ENCODE measurements around the gene TMEM207.

The TMEM207 gene

GRCh38 chr3:190448256-190448655 lies 1.4 kb downstream of the TMEM207 start:
- TF ChIP-seq, protein P1, sequence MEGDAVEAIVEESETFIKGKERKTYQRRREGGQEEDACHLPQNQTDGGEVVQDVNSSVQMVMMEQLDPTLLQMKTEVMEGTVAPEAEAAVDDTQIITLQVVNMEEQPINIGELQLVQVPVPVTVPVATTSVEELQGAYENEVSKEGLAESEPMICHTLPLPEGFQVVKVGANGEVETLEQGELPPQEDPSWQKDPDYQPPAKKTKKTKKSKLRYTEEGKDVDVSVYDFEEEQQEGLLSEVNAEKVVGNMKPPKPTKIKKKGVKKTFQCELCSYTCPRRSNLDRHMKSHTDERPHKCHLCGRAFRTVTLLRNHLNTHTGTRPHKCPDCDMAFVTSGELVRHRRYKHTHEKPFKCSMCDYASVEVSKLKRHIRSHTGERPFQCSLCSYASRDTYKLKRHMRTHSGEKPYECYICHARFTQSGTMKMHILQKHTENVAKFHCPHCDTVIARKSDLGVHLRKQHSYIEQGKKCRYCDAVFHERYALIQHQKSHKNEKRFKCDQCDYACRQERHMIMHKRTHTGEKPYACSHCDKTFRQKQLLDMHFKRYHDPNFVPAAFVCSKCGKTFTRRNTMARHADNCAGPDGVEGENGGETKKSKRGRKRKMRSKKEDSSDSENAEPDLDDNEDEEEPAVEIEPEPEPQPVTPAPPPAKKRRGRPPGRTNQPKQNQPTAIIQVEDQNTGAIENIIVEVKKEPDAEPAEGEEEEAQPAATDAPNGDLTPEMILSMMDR (conservative IDR thresholded peaks at IDR 0.05; ENCODE audit: low read depth): no peak
- CTCF ChIA-PET: no interaction called here
- POLR2A ChIA-PET (ENCODE audit: low non-redundant PET): no interaction called here
- DNase-seq (ENCODE audit: low spot score): no peak
- no peak overlapping the region for H3K27ac ChIP-seq

- TF ChIP-seq, protein P1 (conservative IDR thresholded peaks at IDR 0.05; ENCODE audit: low read depth): no peak
- no peak for DNase-seq (ENCODE audit: low spot score)
- H3K27ac ChIP-seq: no peak overlapping the region
- ChIA-PET POLR2A (ENCODE audit: low non-redundant PET) (no interaction called here), CTCF (no interaction called here)
These were observed 3.0 kb downstream of the TMEM207 start for GRCh38 chr3:190446573-190447279.

DNA sequence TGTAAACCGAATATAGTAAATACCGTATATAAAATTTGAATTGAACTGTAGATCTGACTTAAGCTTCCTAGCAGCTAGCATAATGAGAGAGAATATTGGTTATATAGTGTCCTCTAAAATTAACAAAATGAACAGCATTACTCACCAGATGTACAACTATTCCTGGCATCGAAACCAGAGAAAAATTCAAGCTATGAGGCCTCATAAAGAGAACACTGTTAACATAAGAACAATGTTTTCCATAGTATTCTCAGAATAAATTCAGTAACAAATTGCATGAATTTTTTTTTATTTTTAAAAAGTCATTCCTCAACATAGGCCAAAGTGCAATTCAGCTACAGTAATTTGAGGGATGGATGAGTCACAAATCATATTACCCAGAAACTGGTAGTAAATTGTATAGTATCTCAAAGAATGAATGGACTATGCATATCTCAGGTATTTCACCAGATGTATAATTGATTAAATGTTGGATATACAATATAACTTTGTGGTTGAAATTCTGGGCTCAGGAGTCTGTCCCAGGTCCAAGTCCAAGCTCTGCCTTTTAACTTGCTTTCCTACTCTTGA lies 5.0 kb downstream of the TMEM207 start:
- POLR2A ChIA-PET (ENCODE audit: low non-redundant PET): no interaction called here
- no peak overlapping the region for H3K27ac ChIP-seq
- TF ChIP-seq, protein P1 (conservative IDR thresholded peaks at IDR 0.05; ENCODE audit: low read depth): no peak
- CTCF ChIA-PET: interaction anchor here (0.6 to 1.0 kb wide), 3 partner anchors 60 to 245 kb away, joined by 3 read pairs; no protein-coding TSS in a partner anchor
- no peak for DNase-seq (ENCODE audit: low spot score)

- CTCF ChIA-PET: interaction anchor here (0.9 kb wide), 1 partner anchor 59 kb away, joined by 3 read pairs; no protein-coding TSS in a partner anchor
- H3K27ac ChIP-seq: no peak overlapping the region
- no peak for DNase-seq (ENCODE audit: low spot score)
- POLR2A ChIA-PET (ENCODE audit: low non-redundant PET): no interaction called here
- TF ChIP-seq, protein P1 (conservative IDR thresholded peaks at IDR 0.05; ENCODE audit: low read depth): no peak
These were observed 5.7 kb downstream of the TMEM207 start for GRCh38 chr3:190444006-190444405.

- no peak overlapping the region for H3K27ac ChIP-seq
- TF ChIP-seq, protein P1 (conservative IDR thresholded peaks at IDR 0.05; ENCODE audit: low read depth): peak; percentile 52
- CTCF ChIA-PET: interaction anchor here (0.6 to 1.3 kb wide), 11 partner anchors 14 to 1982 kb away, joined by 3 to 5 read pairs (median 4); no protein-coding TSS in a partner anchor
- no peak for DNase-seq (ENCODE audit: low spot score)
- POLR2A ChIA-PET (ENCODE audit: low non-redundant PET): no interaction called here
These were observed 6.4 kb downstream of the TMEM207 start for GRCh38 chr3:190443257-190443656.

DNA sequence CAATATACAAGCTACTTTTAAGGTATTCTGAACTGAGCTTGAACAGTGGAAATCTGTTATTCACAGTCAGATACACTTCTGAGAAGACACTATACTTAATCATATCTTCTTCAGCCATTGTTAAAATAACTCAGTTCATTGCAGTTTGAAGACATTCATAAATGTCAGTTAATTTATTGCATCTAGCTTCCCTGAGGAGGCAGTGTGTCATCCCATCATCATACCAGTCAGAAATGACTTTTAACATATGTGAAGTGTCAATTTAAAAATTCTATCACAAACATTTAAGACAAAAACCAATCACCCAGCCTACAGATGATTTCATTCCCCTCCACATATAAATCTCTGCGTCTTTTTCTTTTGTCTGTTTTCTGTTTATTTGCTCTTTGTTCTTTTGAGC lies 7.5 kb downstream of the TMEM207 start:
- no peak overlapping the region for H3K27ac ChIP-seq
- TF ChIP-seq, protein P1 (conservative IDR thresholded peaks at IDR 0.05; ENCODE audit: low read depth): no peak
- no peak for DNase-seq (ENCODE audit: low spot score)
- ChIA-PET POLR2A (ENCODE audit: low non-redundant PET) (no interaction called here), CTCF (interaction anchor here (0.7 kb wide), 1 partner anchor 233 kb away, joined by 3 read pairs; no protein-coding TSS in a partner anchor)

All from RWPE1 (cell line).